ENCODE measurements around the gene HMX1.

HMX1 gene

GRCh38 chr4:8817096-8817812, 54.4 kb downstream of the HMX1 start:
- no peak for DNase-seq

Data from NCI-H2029 (cell line).